ENCODE data around the gene KDELR3. TPM values are rescaled to one million over a fixed set of nuclear protein-coding genes. Genes with fewer than 3 reads are reported as not detected.

KDELR3 gene
- total and polyA plus RNA-seq, 2 experiments from 2014 or later = 5.6 to 5.7 TPM

GRCh38 chr22:38433871-38434270, 34.0 kb upstream of the KDELR3 start:
- no peaks in the 10 kb centered on the region for H3K79me2 ChIP-seq (replicated peaks; ENCODE audit: insufficient read depth)
- no peak overlapping the region for H3K4me3 ChIP-seq
- ATAC-seq = no peak
- no peak overlapping the region for H3K27ac ChIP-seq (ENCODE audit: low read depth)
- TF ChIP-seq ETS1 (IDR thresholded peaks at IDR 0.05) (no peak), EZH2phosphoT487 (IDR thresholded peaks at IDR 0.05; ENCODE audit: unreplicated experiment) (no peak), ZNF114 (CRISPR knock-in tag; IDR thresholded peaks at IDR 0.05) (no peak)
- no peak for DNase-seq (ENCODE audit: low spot score)
- H3K4me2 ChIP-seq = no peak overlapping the region
- H3K9me3 Mint-ChIP-seq = no peaks in the 10 kb centered on the region; the same call in 2 of the 3 replicates
- no peak overlapping the region for H2AFZ ChIP-seq
- H3K4me3 Mint-ChIP-seq = no peak overlapping the region
- H4K20me1 ChIP-seq (replicated peaks; ENCODE audit: insufficient read depth) = no peaks in the 10 kb centered on the region
- no peaks in the 10 kb centered on the region for H3K9me2 ChIP-seq (ENCODE audit: insufficient read depth)
- H3K27ac Mint-ChIP-seq = no peak overlapping the region
- no peaks in the 10 kb centered on the region; the same call in 1 of the 2 replicates for H3F3A ChIP-seq (replicated peaks; ENCODE audit: low read depth)
- no peaks in the 10 kb centered on the region for H3K4me1 ChIP-seq (ENCODE audit: insufficient read depth)
- H3K36me3 ChIP-seq (ENCODE audit: insufficient read depth) = no peaks in the 10 kb centered on the region
- peaks cover 4% of the 10 kb centered on the region for H3K4me1 Mint-ChIP-seq
- peaks cover 12% of the 10 kb centered on the region for H3K27me3 Mint-ChIP-seq (ENCODE audit: insufficient read depth, low read depth, poor library complexity)
- H3K36me3 Mint-ChIP-seq (ENCODE audit: low read depth) = no peaks in the 10 kb centered on the region
- no peaks in the 10 kb centered on the region for H3K27me3 ChIP-seq (ENCODE audit: insufficient read depth)

- peak; percentile 65 for DNase-seq (ENCODE audit: low spot score)
- no peaks in the 10 kb centered on the region for H3K36me3 Mint-ChIP-seq (ENCODE audit: low read depth)
- H2AFZ ChIP-seq = no peak overlapping the region
Measured at GRCh38 chr22:38435010-38435409, 32.9 kb upstream of the KDELR3 start.

More at GRCh38 chr22:38435010-38435409, 32.9 kb upstream of the KDELR3 start:
- Histone ChIP-seq H3K27ac (ENCODE audit: low read depth) (no peak overlapping the region), H3K4me1 (ENCODE audit: insufficient read depth) (no peaks in the 10 kb centered on the region), H3K4me3 (no peak overlapping the region), H4K20me1 (replicated peaks; ENCODE audit: insufficient read depth) (no peaks in the 10 kb centered on the region), H3K36me3 (ENCODE audit: insufficient read depth) (no peaks in the 10 kb centered on the region), H3K4me2 (no peak overlapping the region), H3K79me2 (replicated peaks; ENCODE audit: insufficient read depth) (no peaks in the 10 kb centered on the region), H3F3A (replicated peaks; ENCODE audit: low read depth) (no peaks in the 10 kb centered on the region; the same call in 1 of the 2 replicates), H3K27me3 (ENCODE audit: insufficient read depth) (no peaks in the 10 kb centered on the region), H3K9me2 (ENCODE audit: insufficient read depth) (no peaks in the 10 kb centered on the region)
- H3K4me1 Mint-ChIP-seq = peaks cover 4% of the 10 kb centered on the region
- no peaks in the 10 kb centered on the region; the same call in 2 of the 3 replicates for H3K9me3 Mint-ChIP-seq
- no peak overlapping the region for H3K27ac Mint-ChIP-seq
- H3K27me3 Mint-ChIP-seq (ENCODE audit: insufficient read depth, low read depth, poor library complexity) = peaks cover 12% of the 10 kb centered on the region
- TF ChIP-seq ZNF462 (CRISPR knock-in tag; IDR thresholded peaks at IDR 0.05) = no peak
- no peak for TF ChIP-seq ZNF114 (CRISPR knock-in tag; IDR thresholded peaks at IDR 0.05)
- TF ChIP-seq CTCF (conservative IDR thresholded peaks at IDR 0.05; ENCODE audit: low read depth in 2 of 2) = peak; percentile 55 to 73
- no peak for TF ChIP-seq ZNF331 (CRISPR knock-in tag; IDR thresholded peaks at IDR 0.05; ENCODE audit: low read depth)
- TF ChIP-seq ETS1 (IDR thresholded peaks at IDR 0.05) = no peak
- ATAC-seq = peak; percentile 72
- H3K4me3 Mint-ChIP-seq = no peak overlapping the region
